NCI-H1105 (cell line): ENCODE data around the gene GPNMB.
"Not testable (repeated sequence)": the region's sequence is repeated elsewhere in the genome, so short reads cannot be mapped to it uniquely, and the experiment has no call there.

Experiments used
- DNase-seq: peaks from one replicate; lab custom pipeline; 2025; lab: John Stamatoyannopoulos, UW

Gene GPNMB

DNA sequence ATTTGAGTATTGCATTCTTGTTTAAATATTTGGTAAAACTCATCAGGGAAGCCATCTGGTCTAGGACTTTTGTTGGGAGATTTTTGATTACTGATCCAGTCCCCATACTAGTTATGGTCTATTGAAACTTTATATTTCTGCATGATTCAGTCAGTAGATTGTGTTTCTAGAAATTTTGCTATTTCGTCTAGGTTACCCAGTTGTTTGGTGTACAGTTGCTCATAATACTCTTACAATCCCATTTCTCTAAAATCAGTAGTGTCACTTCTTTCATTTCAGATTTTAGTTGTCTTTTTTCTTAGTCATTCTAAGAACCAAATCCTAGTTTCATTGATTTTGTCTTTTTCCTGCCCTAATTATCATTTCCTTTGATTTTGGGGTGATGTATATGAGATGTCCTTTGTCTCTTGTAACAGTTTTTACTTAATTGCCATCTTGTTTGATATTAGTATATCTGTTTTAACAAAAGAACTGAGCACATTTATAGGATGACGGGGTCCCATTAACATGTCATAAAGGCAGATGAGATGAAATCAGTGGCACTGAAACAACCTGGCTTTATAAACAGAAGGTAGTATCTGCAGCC is 60.5 kb downstream of the GPNMB start:
- DNase-seq = no peak

DNA sequence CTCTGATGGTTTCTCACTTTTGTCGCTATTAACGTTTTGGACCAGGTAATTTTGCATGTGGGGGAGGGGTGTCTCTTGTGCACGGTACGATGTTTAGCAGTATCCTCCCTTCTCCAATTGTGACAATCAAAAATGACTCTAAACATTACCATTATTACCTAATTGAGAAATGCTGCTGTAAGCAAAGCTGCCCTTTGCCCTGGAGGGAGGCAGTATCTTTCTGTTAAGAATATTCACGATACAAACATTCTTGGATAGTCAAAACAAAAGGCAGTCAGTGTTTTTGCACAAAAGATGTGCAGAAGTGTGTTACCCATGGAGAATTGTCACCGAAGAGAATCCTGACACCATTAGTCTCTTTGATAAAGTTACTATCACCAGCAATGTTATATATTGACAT is 62.2 kb downstream of the GPNMB start:
- no peak for DNase-seq

DNA sequence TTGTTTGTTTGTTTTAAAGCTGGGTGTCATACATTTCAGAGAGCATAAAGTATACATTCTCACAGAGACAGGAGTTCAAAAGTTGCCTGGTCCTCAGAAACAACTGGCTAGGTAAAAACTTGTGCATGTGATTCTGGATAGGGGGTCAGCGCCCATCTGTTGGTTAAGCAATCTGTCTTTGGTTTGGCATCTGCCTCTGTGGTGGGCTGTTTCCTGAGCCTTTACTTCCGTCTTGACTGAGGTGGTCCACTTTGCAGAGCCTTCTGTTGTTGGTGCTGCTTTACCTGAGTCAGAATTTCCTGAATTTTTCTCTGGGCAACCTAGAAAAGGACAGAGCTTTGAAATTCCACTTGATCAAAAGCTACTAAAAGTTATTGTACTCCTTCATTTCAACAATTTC is 65.6 kb downstream of the GPNMB start:
- DNase-seq = not testable (repeated sequence)

DNA sequence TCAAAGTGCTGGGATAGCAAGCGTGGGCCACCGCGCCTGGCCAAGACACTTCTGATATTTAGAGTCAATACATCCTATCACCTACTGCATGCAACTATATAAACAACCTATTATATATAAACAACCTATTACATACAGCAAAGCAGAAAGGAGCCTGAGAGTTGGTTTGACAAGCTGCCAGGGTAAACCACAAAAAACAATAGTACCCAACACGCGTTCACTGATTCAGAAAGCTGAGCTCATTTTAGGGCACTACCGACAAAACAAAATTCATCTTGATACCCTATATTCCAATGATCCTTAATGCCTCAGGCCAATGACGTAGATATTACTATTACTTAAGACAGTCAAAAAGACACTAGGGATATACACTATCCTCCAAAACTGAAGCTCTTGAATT is 68.8 kb downstream of the GPNMB start:
- no peak for DNase-seq
